Naive thymus-derived CD4-positive, alpha-beta T cell (primary cell): ENCODE measurements around the gene PRUNE1. TPM values are rescaled to one million over a fixed set of nuclear protein-coding genes. Genes with fewer than 3 reads are reported as not detected.

Source experiments
- ATAC-seq: fragments of 150-1000 bp; cut with Tn5 transposase; 2 replicates; pipeline ENCODE4 v1.10.0; 2021; ENCODE audit warnings: mild to moderate bottlenecking, moderate library complexity
- CTCF ChIA-PET: fragments of 350-600 bp; sonication (Branson Sonifier 250); formaldehyde crosslinking; loops from one replicate; lab custom pipeline; 2021; ENCODE audit warnings: antibody characterized with exemption; lab: Charles Lee
- POLR2A ChIA-PET: fragments of 350-600 bp; sonication (Branson Sonifier 250); formaldehyde crosslinking; loops from one replicate; lab custom pipeline; 2021; ENCODE audit warnings: antibody characterized with exemption, inconsistent platforms; lab: Charles Lee
- DNase-seq, 9 donors: peaks; one replicate each; pipeline versions ENCODE4 v3.0.0 to v3.0.0-alpha.2; 2020 to 2022; ENCODE audit warnings: mixed read lengths in 1 of 9
- H3K27ac ChIP-seq: one replicate; pipeline ENCODE4 v1.7.0; 2013; ENCODE audit warnings: mild to moderate bottlenecking, low read depth, low read length, moderate library complexity
- H3K27me3 ChIP-seq, 2 donors: one replicate each; pipeline ENCODE4 v1.7.0; 2013; ENCODE audit warnings: low read length in 2 of 2, mild to moderate bottlenecking in 2 of 2, moderate library complexity in 2 of 2; ENCODE audit not compliant: control insufficient read depth in 2 of 2, insufficient read depth in 2 of 2
- H3K36me3 ChIP-seq, 3 experiments: 1 replicate in 2 of 3; 2 replicates in 1 of 3; pipeline ENCODE4 v1.7.0; 2013; ENCODE audit warnings: low read length in 3 of 3, mild to moderate bottlenecking in 3 of 3, moderate library complexity in 1 of 3; ENCODE audit not compliant: insufficient read depth in 3 of 3, control insufficient read depth in 2 of 3
- H3K4me1 ChIP-seq, 2 donors: one replicate each; pipeline ENCODE4 v1.7.0; 2013; ENCODE audit warnings: low read length in 2 of 2, mild to moderate bottlenecking in 2 of 2, moderate library complexity in 1 of 2; ENCODE audit not compliant: control insufficient read depth in 2 of 2, insufficient read depth in 2 of 2
- H3K4me3 ChIP-seq: 2 replicates; pipeline ENCODE4 v1.7.0; 2013; ENCODE audit warnings: mild to moderate bottlenecking, low read length
- H3K9me3 ChIP-seq, 3 experiments: 1 replicate in 2 of 3; 2 replicates in 1 of 3; pipeline ENCODE4 v1.7.0; 2013; ENCODE audit warnings: low read length in 3 of 3; ENCODE audit not compliant: control insufficient read depth in 2 of 3
- H3K27ac Mint-ChIP-seq, 9 donors: one replicate each; pipeline ENCODE4 v1.8.0; 2020 to 2022; ENCODE audit warnings: mixed read lengths in 9 of 9, mild to moderate bottlenecking in 8 of 9, moderate library complexity in 5 of 9, inconsistent platforms in 2 of 9
- H3K27me3 Mint-ChIP-seq, 5 donors: one replicate each; pipeline ENCODE4 v1.8.0; 2021 to 2022; ENCODE audit warnings: mixed read lengths in 5 of 5, mild to moderate bottlenecking in 1 of 5
- H3K36me3 Mint-ChIP-seq, 5 donors: one replicate each; pipeline ENCODE4 v1.8.0; 2020 to 2022; ENCODE audit warnings: mixed read lengths in 5 of 5, mild to moderate bottlenecking in 3 of 5, inconsistent platforms in 1 of 5
- H3K4me1 Mint-ChIP-seq, 7 donors: one replicate each; pipeline ENCODE4 v1.8.0; 2020 to 2022; ENCODE audit warnings: mixed read lengths in 7 of 7, mild to moderate bottlenecking in 3 of 7, inconsistent platforms in 1 of 7
- H3K4me3 Mint-ChIP-seq, 10 donors: one replicate each; pipeline ENCODE4 v1.8.0; 2020 to 2022; ENCODE audit warnings: mild to moderate bottlenecking in 10 of 10, mixed read lengths in 10 of 10, moderate library complexity in 6 of 10, inconsistent platforms in 2 of 10
- H3K9me3 Mint-ChIP-seq, 11 donors: one replicate each; pipeline ENCODE4 v1.8.0; 2020 to 2022; ENCODE audit warnings: mixed read lengths in 11 of 11, mild to moderate bottlenecking in 4 of 11, inconsistent platforms in 1 of 11, moderate library complexity in 1 of 11
- intact Hi-C, 2 donors: fragments of 100-400 bp; cut with micrococcal nuclease; formaldehyde crosslinking; loops; one replicate each; pipeline ENCODE4 v1.15.1; 2023
- polyA plus RNA-seq, 2 donors: library from polyadenylated mRNA; unstranded; fragments of 300-500 nt; fragmentation: Illumina TruSeq; gene quantifications; one replicate each; pipeline ENCODE4 v1.2.3, GENCODE V29; 2021
- total RNA-seq, 6 experiments: library from RNA in 5 of 6; stranded (reverse) in 5 of 6; gene quantifications; 1 replicate in 5 of 6; 2 replicates in 1 of 6; pipeline ENCODE4 v1.2.3 and lab custom pipeline; 2021 to 2026

The PRUNE1 gene
- total and polyA plus RNA-seq, 7 experiments from 2014 or later: 13.3 to 68.8 (median 41.6) TPM

GRCh38 chr1:151051356-151052009, 43.2 kb downstream of the PRUNE1 start:
- Mint-ChIP-seq H3K9me3 (no peaks in the 10 kb centered on the region), H3K4me1 (peaks cover 44 to 89% (median 76%) of the 10 kb centered on the region in 7 donors), H3K36me3 (peaks cover 13 to 49% (median 35%) of the 10 kb centered on the region in 5 donors), H3K27ac (peak overlapping the region; percentile 35 to 98 (median 95)), H3K4me3 (peak overlapping the region in 3 of 10 donors; percentile 56 to 97 (median 56)), H3K27me3 (no peaks in the 10 kb centered on the region)
- Histone ChIP-seq H3K27me3 (no peaks in the 10 kb centered on the region), H3K4me3 (no peak overlapping the region), H3K36me3 (peaks cover 23 to 44% (median 32%) of the 10 kb centered on the region in 3 experiments), H3K27ac (peak overlapping the region; percentile 53), H3K9me3 (no peaks in the 10 kb centered on the region), H3K4me1 (peaks cover 35 to 49% of the 10 kb centered on the region in 2 donors)
- POLR2A ChIA-PET: interaction anchor here (0.7 to 12.8 kb wide), 12 partner anchors 4 to 107 kb away, joined by 3 to 253 read pairs (median 5); partner anchors contain the start of genes C1orf56, CDC42SE1, MINDY1 and MLLT11
- DNase-seq: no peak
- no peak for ATAC-seq
- CTCF ChIA-PET: interaction anchor here (0.6 to 3.1 kb wide), 5 partner anchors 8 to 83 kb away, joined by 3 to 13 read pairs (median 4); partner anchors contain the start of gene CDC42SE1
- intact Hi-C loops: loop anchor here in 1 of 2 donors (10.0 kb wide), 1 partner anchor 203 kb away; the partner anchor contains the start of gene PSMD4

DNA sequence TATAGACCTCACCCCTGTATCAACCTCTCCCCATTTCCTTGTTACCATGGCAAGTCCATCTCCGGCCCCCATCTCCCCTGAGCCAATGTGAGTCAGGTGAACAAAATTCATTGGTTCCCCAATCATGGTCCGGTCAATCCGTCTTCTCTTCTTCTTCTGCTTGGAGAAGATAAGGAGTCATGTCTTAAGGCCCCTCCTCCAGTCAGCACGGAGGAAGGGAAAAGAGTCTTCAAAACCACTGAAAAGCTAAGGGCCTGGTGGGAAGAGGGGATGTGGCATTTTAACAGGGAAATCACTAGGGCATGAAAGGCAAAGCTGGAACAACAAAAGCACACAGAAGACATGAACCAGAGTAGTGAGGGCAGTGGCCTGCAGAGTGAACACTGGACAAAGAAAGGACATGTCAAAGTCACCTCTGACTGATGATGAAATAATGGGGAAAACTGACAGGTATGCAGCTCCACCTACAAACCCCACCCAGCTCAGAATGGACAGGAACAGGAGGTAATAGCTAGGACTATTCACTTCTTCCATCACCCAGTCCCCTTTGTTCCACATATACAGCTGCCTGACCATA, 46.8 kb downstream of the PRUNE1 start:
- H3K27ac ChIP-seq: peak overlapping the region; percentile 99
- DNase-seq (no peak), ATAC-seq (no peak)
- no peaks in the 10 kb centered on the region for H3K27me3 ChIP-seq
- intact Hi-C loops: loop anchor here (5.0 to 10.0 kb wide), 5 partner anchors 200 to 693 kb away; partner anchors contain the start of genes PSMD4 (in 1 of the 2), RPRD2 (in 1 of the 2) and ZNF687 (in 1 of the 2)
- peak overlapping the region; percentile 93 to 99 (median 95) for H3K27ac Mint-ChIP-seq
- peak overlapping the region; percentile 82 for H3K4me3 ChIP-seq
- H3K27me3 Mint-ChIP-seq: no peaks in the 10 kb centered on the region
- CTCF ChIA-PET: interaction anchor here (0.6 to 3.0 kb wide), 5 partner anchors 10 to 197 kb away, joined by 3 to 15 read pairs (median 3); partner anchors contain the start of genes BNIPL and MINDY1
- peaks cover 31 to 66% (median 53%) of the 10 kb centered on the region in 5 donors for H3K36me3 Mint-ChIP-seq
- peaks cover 29 to 30% of the 10 kb centered on the region in 2 donors for H3K4me1 ChIP-seq
- peaks cover 0 to 3% (median 0%) of the 10 kb centered on the region in 11 donors for H3K9me3 Mint-ChIP-seq
- POLR2A ChIA-PET: interaction anchor here (0.6 to 12.8 kb wide), 23 partner anchors 7 to 320 kb away, joined by 3 to 253 read pairs (median 4); partner anchors contain the start of genes C1orf56, GABPB2, LYSMD1 and MINDY1
- peaks cover 45 to 74% (median 61%) of the 10 kb centered on the region in 7 donors for H3K4me1 Mint-ChIP-seq
- H3K9me3 ChIP-seq: no peaks in the 10 kb centered on the region
- H3K4me3 Mint-ChIP-seq: peak overlapping the region; percentile 95 to 100 (median 99)
- H3K36me3 ChIP-seq: peaks cover 23 to 65% (median 35%) of the 10 kb centered on the region in 3 experiments

DNA sequence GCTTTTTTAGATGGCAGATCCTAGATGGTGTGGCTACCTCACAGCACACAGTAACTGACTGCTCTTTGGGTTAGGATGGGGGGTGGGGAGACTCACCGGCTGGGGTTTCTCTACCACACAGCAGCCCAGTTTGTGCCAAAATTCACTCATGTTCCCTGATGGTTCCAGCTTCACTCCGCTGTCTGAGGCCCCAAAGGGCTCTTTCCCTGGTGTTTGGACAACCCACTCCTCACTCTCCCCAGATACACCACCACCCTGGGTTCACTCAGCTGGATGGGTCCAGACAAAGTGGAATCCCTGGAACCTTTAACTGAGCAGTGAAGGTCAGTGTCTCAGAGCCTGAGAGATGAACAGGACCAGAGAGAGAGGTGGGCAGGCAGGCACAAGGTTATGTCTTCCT, 47.3 kb downstream of the PRUNE1 start:
- Mint-ChIP-seq H3K9me3 (peaks cover 0 to 3% (median 0%) of the 10 kb centered on the region in 11 donors), H3K4me1 (peaks cover 48 to 74% (median 61%) of the 10 kb centered on the region in 7 donors), H3K4me3 (peak overlapping the region; percentile 95 to 100 (median 99)), H3K36me3 (peaks cover 31 to 66% (median 53%) of the 10 kb centered on the region in 5 donors), H3K27ac (peak overlapping the region; percentile 93 to 99 (median 95)), H3K27me3 (no peaks in the 10 kb centered on the region)
- H3K27me3 ChIP-seq: no peaks in the 10 kb centered on the region
- DNase-seq: no peak
- POLR2A ChIA-PET: interaction anchor here (0.6 to 12.8 kb wide), 26 partner anchors 8 to 319 kb away, joined by 3 to 253 read pairs (median 4); partner anchors contain the start of genes BNIPL, C1orf56, GABPB2 and LYSMD1
- ATAC-seq: no peak
- H3K4me1 ChIP-seq: peaks cover 29 to 30% of the 10 kb centered on the region in 2 donors
- CTCF ChIA-PET: interaction anchor here (0.6 to 6.3 kb wide), 6 partner anchors 9 to 50 kb away, joined by 3 to 38 read pairs (median 8); partner anchors contain the start of genes BNIPL, C1orf56 and MINDY1
- peaks cover 23 to 65% (median 35%) of the 10 kb centered on the region in 3 experiments for H3K36me3 ChIP-seq
- intact Hi-C loops: loop anchor here (5.0 to 10.0 kb wide), 5 partner anchors 199 to 693 kb away; partner anchors contain the start of genes PSMD4 (in 1 of the 2), RPRD2 (in 1 of the 2) and ZNF687 (in 1 of the 2)
- no peaks in the 10 kb centered on the region for H3K9me3 ChIP-seq
- H3K27ac ChIP-seq: peak overlapping the region; percentile 99
- H3K4me3 ChIP-seq: peak overlapping the region; percentile 82

GRCh38 chr1:151056149-151056548, 47.9 kb downstream of the PRUNE1 start:
- Mint-ChIP-seq H3K27ac (peak overlapping the region; percentile 93 to 99 (median 95)), H3K9me3 (peaks cover 0 to 3% (median 0%) of the 10 kb centered on the region in 11 donors), H3K36me3 (peaks cover 31 to 66% (median 53%) of the 10 kb centered on the region in 5 donors), H3K4me1 (peaks cover 48 to 74% (median 61%) of the 10 kb centered on the region in 7 donors), H3K4me3 (peak overlapping the region; percentile 95 to 100 (median 99)), H3K27me3 (no peaks in the 10 kb centered on the region)
- H3K4me3 ChIP-seq: peak overlapping the region; percentile 82
- POLR2A ChIA-PET: interaction anchor here (0.8 to 12.8 kb wide), 22 partner anchors 8 to 114 kb away, joined by 3 to 253 read pairs (median 7); partner anchors contain the start of genes BNIPL, C1orf56, GABPB2 and LYSMD1
- CTCF ChIA-PET: interaction anchor here (0.6 to 6.3 kb wide), 9 partner anchors 9 to 112 kb away, joined by 3 to 38 read pairs (median 3); partner anchors contain the start of genes BNIPL, C1orf56 and MINDY1
- H3K27me3 ChIP-seq: no peaks in the 10 kb centered on the region
- H3K27ac ChIP-seq: peak overlapping the region; percentile 99
- peaks cover 23 to 65% (median 35%) of the 10 kb centered on the region in 3 experiments for H3K36me3 ChIP-seq
- H3K4me1 ChIP-seq: peaks cover 29 to 30% of the 10 kb centered on the region in 2 donors
- peak in 7 of 9 donors; percentile 55 to 73 (median 70) for DNase-seq
- intact Hi-C loops: loop anchor here (1.0 to 10.0 kb wide), 9 partner anchors 8 to 819 kb away; partner anchors contain the start of genes ANP32E (in 1 of the 2), PSMD4 (in 1 of the 2), RPRD2 (in 1 of the 2) and TNFAIP8L2 (in 1 of the 2)
- ATAC-seq: peak; percentile 42
- no peaks in the 10 kb centered on the region for H3K9me3 ChIP-seq

DNA sequence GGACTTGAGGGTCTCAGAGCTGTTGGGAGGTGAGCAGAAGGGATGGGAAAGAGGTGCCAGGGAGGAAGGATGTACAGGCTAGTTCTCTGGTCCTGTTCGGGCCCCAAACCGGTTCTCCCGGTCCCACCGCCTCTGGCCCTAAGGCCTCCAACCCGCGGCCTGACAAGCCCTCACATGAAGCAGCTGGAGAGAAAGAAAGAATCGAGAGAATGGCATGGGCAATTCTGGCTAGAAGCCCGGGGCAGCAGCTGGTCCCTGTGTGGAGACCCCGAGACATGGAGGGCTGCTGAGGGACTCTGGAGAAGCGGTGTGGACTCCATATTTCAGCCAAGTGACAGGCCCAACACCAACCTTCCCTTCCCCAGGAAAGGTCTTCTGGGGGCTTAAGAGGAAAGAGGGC, 50.4 kb downstream of the PRUNE1 start:
- Histone ChIP-seq H3K4me1 (peaks cover 17 to 30% of the 10 kb centered on the region in 2 donors), H3K4me3 (peak overlapping the region; percentile 82), H3K9me3 (no peaks in the 10 kb centered on the region), H3K27ac (peak overlapping the region; percentile 99), H3K36me3 (peaks cover 18 to 42% (median 24%) of the 10 kb centered on the region in 3 experiments), H3K27me3 (no peaks in the 10 kb centered on the region)
- Mint-ChIP-seq H3K36me3 (peaks cover 31 to 46% (median 43%) of the 10 kb centered on the region in 5 donors), H3K9me3 (peaks cover 0 to 3% (median 0%) of the 10 kb centered on the region in 11 donors), H3K27me3 (no peaks in the 10 kb centered on the region), H3K4me1 (peaks cover 38 to 58% (median 44%) of the 10 kb centered on the region in 7 donors), H3K27ac (peak overlapping the region; percentile 93 to 99 (median 95)), H3K4me3 (peak overlapping the region; percentile 95 to 100 (median 99))
- DNase-seq: peak in 1 of 9 donors; percentile 20
- CTCF ChIA-PET: interaction anchor here (0.6 to 6.3 kb wide), 13 partner anchors 8 to 122 kb away, joined by 3 to 74 read pairs (median 6); partner anchors contain the start of genes BNIPL, C1orf56, GABPB2 and TNFAIP8L2
- POLR2A ChIA-PET: interaction anchor here (0.7 to 12.8 kb wide), 15 partner anchors 8 to 479 kb away, joined by 3 to 253 read pairs (median 8); partner anchors contain the start of genes BNIPL, C1orf56, GABPB2 and MCL1
- intact Hi-C loops: loop anchor here (1.0 to 10.0 kb wide), 9 partner anchors 12 to 696 kb away; partner anchors contain the start of genes GABPB2 (in 2 of the 2), PRUNE1 (in 1 of the 2), PSMD4 (in 1 of the 2) and RPRD2 (in 1 of the 2)
- no peak for ATAC-seq
